HG03097 (cell line): ENCODE results near the gene AGPS.

Source experiments
- ATAC-seq: cut with Tn5 transposase; IDR thresholded peaks from one replicate; pipeline ENCODE4 v1.9.1; 2021; ENCODE audit not compliant: unreplicated experiment, low FRiP score

Gene AGPS

GRCh38 chr2:177578454-177578853 lies 185.9 kb downstream of the AGPS start:
- ATAC-seq = no peak

- ATAC-seq = no peak
Observed at GRCh38 chr2:177579486-177580036, 187.0 kb downstream of the AGPS start.

GRCh38 chr2:177582000-177582399 lies 189.4 kb downstream of the AGPS start:
- ATAC-seq = no peak

GRCh38 chr2:177584030-177584692 lies 191.6 kb downstream of the AGPS start:
- ATAC-seq = no peak

GRCh38 chr2:177585234-177585863 lies 192.8 kb downstream of the AGPS start:
- no peak for ATAC-seq

GRCh38 chr2:177586154-177586553 lies 193.6 kb downstream of the AGPS start:
- ATAC-seq = no peak

- ATAC-seq = no peak
Observed at GRCh38 chr2:177587371-177587770, 194.8 kb downstream of the AGPS start.

GRCh38 chr2:177588671-177589070 lies 196.1 kb downstream of the AGPS start:
- ATAC-seq = no peak

GRCh38 chr2:177589186-177589585 lies 196.6 kb downstream of the AGPS start:
- ATAC-seq = no peak

GRCh38 chr2:177592397-177592796 lies 199.8 kb downstream of the AGPS start:
- no peak for ATAC-seq

- ATAC-seq = no peak
Observed at GRCh38 chr2:177592945-177593344, 200.4 kb downstream of the AGPS start.

GRCh38 chr2:177593402-177593801 lies 200.8 kb downstream of the AGPS start:
- ATAC-seq = no peak
